HepG2 (cell line): ENCODE measurements around the gene PDGFA. TPM values are rescaled to one million over a fixed set of nuclear protein-coding genes. Genes with fewer than 3 reads are reported as not detected.

Experiments
- AHDC1 ChIP-seq: sonication (generic); formaldehyde crosslinking; IDR thresholded peaks from 2 replicates; pipeline ENCODE4 v1.5.1; 2020; ENCODE audit warnings: mild to moderate bottlenecking, missing genetic modification reagents, borderline replicate concordance
- ARNT ChIP-seq: fragments of 450-650 bp; IDR thresholded peaks from 2 replicates; pipeline ENCODE4 v1.6.1; 2017
- ATF2 ChIP-seq: sonication (generic); formaldehyde crosslinking; IDR thresholded peaks from 2 replicates; pipeline ENCODE4 v1.4.0; 2020; ENCODE audit warnings: missing genetic modification reagents
- CBX5 ChIP-seq: sonication (generic); formaldehyde crosslinking; IDR thresholded peaks from 2 replicates; pipeline ENCODE4 v1.4.0; 2020; ENCODE audit warnings: missing genetic modification reagents, borderline replicate concordance
- E2F5 ChIP-seq: sonication (generic); formaldehyde crosslinking; conservative IDR thresholded peaks from 2 replicates; pipeline ENCODE4 v1.4.0; 2020; ENCODE audit warnings: missing genetic modification reagents
- GPN1 ChIP-seq: sonication (generic); formaldehyde crosslinking; IDR thresholded peaks from 2 replicates; pipeline ENCODE4 v1.5.1; 2020; ENCODE audit warnings: missing genetic modification reagents, borderline replicate concordance
- KLF16 ChIP-seq, 2 experiments: sonication (generic) in 1 of 2; formaldehyde crosslinking in 1 of 2; IDR thresholded peaks; 2 replicates each; pipeline versions ENCODE4 v1.6.1 to v1.8.0; 2016 to 2023; ENCODE audit warnings: missing genetic modification reagents in 2 of 2, missing compliant biosample characterization in 1 of 2
- SOX13 ChIP-seq, 3 experiments: fragments of 450-650 bp in 1 of 3; sonication (generic) in 1 of 3; formaldehyde crosslinking in 1 of 3; IDR thresholded peaks in 2 of 3; conservative IDR thresholded peaks in 1 of 3; 2 replicates each; pipeline versions ENCODE4 v1.5.0 to v1.6.1; 2016 to 2020; ENCODE audit warnings: antibody characterized with exemption in 1 of 3, mild to moderate bottlenecking in 1 of 3, missing compliant biosample characterization in 1 of 3, missing genetic modification reagents in 1 of 3, moderate library complexity in 1 of 3
- TBX2 ChIP-seq: sonication (generic); formaldehyde crosslinking; IDR thresholded peaks from 2 replicates; pipeline ENCODE4 v1.5.0; 2020; ENCODE audit warnings: missing genetic modification reagents, mild to moderate bottlenecking, borderline replicate concordance
- ZC3H4 ChIP-seq: sonication (generic); formaldehyde crosslinking; IDR thresholded peaks from 2 replicates; pipeline ENCODE4 v1.4.0; 2020; ENCODE audit warnings: missing genetic modification reagents, borderline replicate concordance
- ZHX1 ChIP-seq: sonication (generic); formaldehyde crosslinking; IDR thresholded peaks from 2 replicates; pipeline ENCODE4 v1.8.1; 2022; ENCODE audit warnings: low read depth, mild to moderate bottlenecking, missing genetic modification reagents
- ZNF264 ChIP-seq: sonication (generic); formaldehyde crosslinking; IDR thresholded peaks from 2 replicates; pipeline ENCODE4 v1.4.0; 2020; ENCODE audit warnings: missing genetic modification reagents
- ZNF33A ChIP-seq: sonication (generic); formaldehyde crosslinking; IDR thresholded peaks from 2 replicates; pipeline ENCODE4 v1.5.1; 2020; ENCODE audit warnings: missing genetic modification reagents, mild to moderate bottlenecking, moderate library complexity, borderline replicate concordance
- ZNF562 ChIP-seq: sonication (generic); formaldehyde crosslinking; IDR thresholded peaks from 2 replicates; pipeline ENCODE4 v1.8.0; 2022; ENCODE audit warnings: missing genetic modification reagents, borderline replicate concordance
- ZNF605 ChIP-seq: sonication (generic); formaldehyde crosslinking; IDR thresholded peaks from 2 replicates; pipeline ENCODE4 v1.8.0; 2022; ENCODE audit warnings: mild to moderate bottlenecking, missing genetic modification reagents
- polyA plus RNA-seq, 8 experiments: library from polyadenylated mRNA; depleted of rRNA in 3 of 8; stranded (reverse) in 7 of 8; unstranded in 1 of 8; fragments of >200 nt; fragmentation: Illumina TruSeq in 4 of 8; extraction: Trizol in 4 of 8; gene quantifications; 2 replicates each; pipeline versions ENCODE4 v1.2.1 to v1.2.3, GENCODE V29; 2011 to 2016; ENCODE audit warnings: low read depth in 4 of 8, missing spikeins in 1 of 8, mixed read lengths in 1 of 8; ENCODE audit not compliant: insufficient read depth in 1 of 8
- total RNA-seq, 5 experiments: library from RNA; depleted of rRNA; stranded (reverse); fragments of >200 nt; fragmentation: Illumina TruSeq; extraction: Trizol; gene quantifications; 2 replicates each; pipeline ENCODE4 v1.2.3, GENCODE V29; 2016; ENCODE audit warnings: low read depth in 1 of 5
- TF ChIP-seq, protein P1 (sequence below): sonication (generic); formaldehyde crosslinking; IDR thresholded peaks from 2 replicates; pipeline ENCODE4 v1.4.0; 2020; ENCODE audit warnings: missing genetic modification reagents, low read depth, mild to moderate bottlenecking, borderline replicate concordance

Gene PDGFA
- total and polyA plus RNA-seq, 2 of the 13 experiments (the other 11 are each of a cell fraction or from before 2014, with no cell fraction given), result 1.5 to 3.4 TPM

- TF ChIP-seq, protein P1, sequence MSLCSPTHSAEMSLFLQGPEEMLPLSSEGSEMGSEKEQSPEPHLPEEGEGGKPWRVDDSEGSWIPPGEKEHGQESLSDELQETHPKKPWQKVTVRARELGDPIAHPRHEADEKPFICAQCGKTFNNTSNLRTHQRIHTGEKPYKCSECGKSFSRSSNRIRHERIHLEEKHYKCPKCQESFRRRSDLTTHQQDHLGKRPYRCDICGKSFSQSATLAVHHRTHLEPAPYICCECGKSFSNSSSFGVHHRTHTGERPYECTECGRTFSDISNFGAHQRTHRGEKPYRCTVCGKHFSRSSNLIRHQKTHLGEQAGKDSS, result no peak
- TF ChIP-seq ARNT (no peak), AHDC1 (CRISPR knock-in tag) (no peak), E2F5 (CRISPR knock-in tag) (no peak), TBX2 (peak; percentile 61; the same call in 1 of the 2 replicates), KLF16 (CRISPR knock-in tag; IDR thresholded peaks at IDR 0.05) (peak in 1 of 2 experiments; percentile 73; a peak in 2 of 4 replicates), ATF2 (CRISPR knock-in tag) (peak; percentile 30; the same call in 1 of the 2 replicates), ZHX1 (CRISPR knock-in tag) (no peak), ZNF562 (CRISPR knock-in tag) (no peak), ZNF264 (CRISPR knock-in tag) (no peak), GPN1 (CRISPR knock-in tag) (no peak), ZNF33A (CRISPR knock-in tag) (no peak), ZNF605 (CRISPR knock-in tag) (no peak), SOX13 (IDR thresholded peaks at IDR 0.05) (no peak), SOX13 (CRISPR knock-in tag; conservative IDR thresholded peaks at IDR 0.05 in 1 of 2, IDR thresholded peaks at IDR 0.05 in 1 of 2) (0 out of 4 replicates have a peak, but pooled peaks of 1 of the 2 experiments have one; percentile 49), CBX5 (no peak), ZC3H4 (CRISPR knock-in tag) (no peak)
These were observed 18.4 kb upstream of the PDGFA start (continued) for GRCh38 chr7:537911-538634.
